ENCODE data around the gene COG5.

The COG5 gene

DNA sequence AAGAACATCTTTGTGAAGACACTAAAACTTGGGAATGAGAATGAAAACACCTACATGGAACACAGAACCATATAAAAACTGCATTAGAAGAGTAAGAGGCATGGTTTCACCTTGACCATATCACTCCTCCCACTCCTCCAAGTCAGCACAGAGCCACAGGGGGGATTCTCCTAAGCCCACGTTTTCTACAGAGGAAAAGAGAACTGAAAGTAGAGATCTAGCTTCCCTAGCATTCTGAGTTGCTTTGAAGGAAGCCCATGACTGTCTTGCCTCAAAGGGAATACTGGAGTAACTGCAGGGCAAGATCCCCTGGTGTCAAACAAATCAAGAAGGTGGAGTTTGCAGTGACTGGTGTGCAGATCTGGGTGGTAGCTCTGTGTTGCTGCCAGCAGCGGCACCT is 351.0 kb downstream of the COG5 start:
- DNase-seq: no peak

- DNase-seq: no peak
Observed at GRCh38 chr7:107210400-107210799, 353.3 kb downstream of the COG5 start.

GRCh38 chr7:107209565-107209964 is 354.2 kb downstream of the COG5 start:
- DNase-seq: no peak

- no peak for DNase-seq
Observed at GRCh38 chr7:107208563-107208962, 355.2 kb downstream of the COG5 start.

GRCh38 chr7:107208024-107208521 is 355.6 kb downstream of the COG5 start:
- no peak for DNase-seq

- DNase-seq: no peak
Observed at GRCh38 chr7:107207459-107207858, 356.3 kb downstream of the COG5 start.

DNA sequence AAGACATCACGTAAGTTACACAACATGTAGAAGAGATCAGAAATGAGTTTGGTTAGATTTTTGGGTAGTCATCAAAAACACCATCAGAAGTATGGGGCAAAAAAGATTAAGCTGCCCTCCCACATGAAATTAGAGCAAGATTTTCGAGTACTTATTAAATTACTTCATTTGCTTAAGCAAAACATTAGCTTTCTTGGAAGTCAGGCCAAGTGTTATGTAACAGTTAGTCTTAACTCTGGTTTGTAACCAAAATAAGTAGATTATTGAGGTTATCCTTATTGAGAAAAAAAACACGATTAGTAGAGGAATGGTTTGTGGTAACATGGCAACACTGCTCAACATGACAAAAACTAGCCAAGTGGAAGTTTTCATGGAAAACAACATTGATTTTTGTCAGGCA is 357.0 kb downstream of the COG5 start:
- DNase-seq: no peak

DNA sequence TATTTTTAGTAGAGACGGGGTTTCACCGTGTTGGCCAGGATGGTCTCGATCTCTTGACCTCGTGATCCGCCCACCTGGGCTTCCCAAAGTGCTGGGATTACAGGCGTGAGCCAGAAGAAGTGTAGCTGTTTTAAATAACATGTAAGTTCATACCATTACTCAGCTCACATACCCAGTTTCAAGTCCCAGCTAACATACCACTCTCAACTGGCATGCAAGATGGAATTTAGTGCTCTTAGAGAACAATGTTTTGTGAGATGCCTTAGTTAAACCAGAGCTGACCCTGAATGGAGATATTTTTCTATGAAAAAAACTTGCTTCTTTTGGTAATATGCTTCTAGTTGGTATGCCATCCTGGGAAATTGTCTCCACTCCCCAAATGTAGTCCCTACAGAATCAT is 357.6 kb downstream of the COG5 start:
- DNase-seq: no peak

- no peak for DNase-seq
Observed at GRCh38 chr7:107203607-107204006, 360.1 kb downstream of the COG5 start.

DNA sequence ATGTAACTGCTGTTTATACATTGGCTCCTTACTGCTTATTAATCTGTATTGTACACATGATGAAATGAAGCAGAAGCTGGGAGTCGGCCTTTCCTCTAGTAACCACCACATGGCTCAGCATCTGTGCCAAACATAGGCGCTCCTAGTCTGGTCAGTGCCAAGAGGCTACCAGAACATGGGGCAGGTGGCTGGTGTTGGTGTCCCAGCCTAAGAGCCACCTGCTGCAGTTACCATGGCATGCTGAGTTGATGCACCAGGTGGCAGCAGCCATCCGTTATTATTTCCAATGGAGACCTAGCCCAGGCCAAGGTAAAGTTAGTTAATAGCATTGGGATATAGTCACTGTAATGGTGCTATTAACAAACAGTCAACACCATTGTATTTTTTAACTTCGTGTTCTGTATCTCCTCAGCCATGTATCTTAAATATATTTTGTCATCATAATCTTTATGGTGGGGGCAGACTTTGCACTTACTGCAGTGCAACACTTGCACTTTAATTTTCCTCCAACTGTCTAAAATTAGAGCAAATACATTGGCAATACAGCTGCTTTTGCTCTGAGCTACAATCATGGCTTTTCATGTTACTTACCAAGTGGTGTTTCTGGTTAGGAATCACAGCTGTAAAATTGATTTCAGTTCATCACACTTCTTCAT is 361.8 kb downstream of the COG5 start:
- no peak for DNase-seq

DNA sequence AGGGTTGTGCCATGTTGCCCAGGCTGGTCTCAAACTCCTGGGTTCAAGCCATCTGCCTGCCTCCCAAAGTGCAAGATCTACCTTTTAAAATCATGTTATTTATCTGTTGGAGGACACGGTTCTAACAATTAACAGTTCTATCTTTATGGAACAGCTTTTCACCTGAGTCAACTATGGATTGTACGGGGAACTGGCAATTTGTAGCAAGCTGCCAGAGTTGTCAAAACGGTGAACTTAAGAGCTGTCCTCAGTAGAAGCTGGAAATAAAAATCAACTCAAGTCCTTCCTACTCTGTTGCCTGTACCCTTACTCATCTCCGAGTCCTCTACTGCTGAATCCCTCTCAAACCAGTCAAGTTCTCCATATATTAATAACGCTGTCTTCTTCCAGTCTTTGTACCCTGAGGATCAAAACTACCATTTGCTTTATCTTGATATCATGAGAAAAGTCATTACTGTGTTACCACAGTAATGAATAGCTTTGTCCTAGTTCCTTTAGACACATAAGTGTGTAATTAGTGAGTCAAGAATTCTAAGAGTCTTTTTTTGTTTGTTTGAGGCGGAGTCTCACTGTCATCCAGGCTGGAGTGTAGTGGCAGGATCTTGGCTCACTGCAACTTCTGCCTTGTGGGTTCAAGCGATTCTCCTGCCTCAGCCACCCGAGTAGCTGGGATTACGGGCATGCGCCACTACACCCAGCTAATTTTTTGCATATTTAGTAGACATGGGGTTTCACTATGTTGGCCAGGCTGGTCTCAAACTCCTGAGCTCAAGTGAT is 366.7 kb downstream of the COG5 start:
- DNase-seq: no peak

DNA sequence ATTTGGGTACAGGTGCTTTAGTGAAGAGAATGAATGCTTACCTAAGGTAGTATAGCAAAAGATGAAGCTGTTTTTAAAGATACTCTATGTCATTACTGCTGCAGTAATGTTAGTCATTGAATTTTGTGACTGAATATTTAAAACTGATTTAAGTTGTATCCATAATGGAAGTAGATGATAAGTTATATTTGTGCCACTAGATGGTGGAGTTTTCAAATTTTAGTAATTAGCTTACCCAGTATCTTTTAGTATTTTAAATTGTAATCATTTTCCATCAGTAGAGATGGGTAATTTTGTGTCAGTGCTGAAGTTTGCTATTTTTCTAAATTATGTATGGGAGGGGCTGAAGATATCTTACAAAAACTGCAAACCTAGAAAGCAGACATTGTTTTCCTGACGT is 369.7 kb downstream of the COG5 start:
- DNase-seq: no peak

- DNase-seq: no peak
Observed at GRCh38 chr7:107190090-107190489, 373.6 kb downstream of the COG5 start.

DNA sequence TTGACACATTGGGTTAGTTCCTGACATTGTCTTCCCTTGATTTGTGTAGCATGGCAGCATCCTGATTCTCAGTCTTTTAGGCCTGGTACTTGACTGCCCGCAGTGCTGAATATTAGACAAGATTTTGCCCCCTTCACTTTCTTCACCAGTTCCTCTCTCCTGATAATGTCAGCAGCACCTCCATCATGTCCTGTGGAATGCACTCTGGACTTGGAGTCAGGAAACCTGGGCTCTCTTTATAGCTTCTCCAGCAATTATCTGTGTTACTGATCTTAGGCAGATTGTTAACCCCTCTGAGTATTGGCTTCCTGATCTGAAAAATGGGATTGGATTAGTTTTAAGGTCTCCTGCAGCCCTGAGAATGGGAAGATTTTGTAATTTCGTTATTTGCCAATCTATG is 375.9 kb downstream of the COG5 start:
- DNase-seq: no peak

DNA sequence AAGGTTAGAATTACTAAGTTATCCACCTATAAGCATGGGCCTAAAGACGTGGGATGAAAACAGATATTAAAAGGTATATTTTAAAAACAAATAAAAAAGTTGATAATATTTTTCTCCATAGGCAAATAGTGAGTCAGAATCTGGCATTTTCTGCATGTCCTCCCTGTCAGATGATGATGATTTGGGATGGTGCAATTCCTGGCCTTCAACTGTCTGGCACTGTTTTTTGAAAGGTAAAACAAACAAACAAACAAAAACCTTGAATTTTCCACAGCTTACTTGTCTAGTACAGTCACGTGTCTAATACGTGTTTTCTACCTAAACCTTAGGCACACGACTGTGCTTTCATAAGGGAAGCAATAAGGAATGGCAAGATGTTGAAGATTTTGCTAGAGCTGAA is 377.5 kb downstream of the COG5 start:
- no peak for DNase-seq

GRCh38 chr7:107185716-107186115 is 378.0 kb downstream of the COG5 start:
- DNase-seq: no peak

- DNase-seq: no peak
Observed at GRCh38 chr7:107181172-107181571, 382.5 kb downstream of the COG5 start.

DNA sequence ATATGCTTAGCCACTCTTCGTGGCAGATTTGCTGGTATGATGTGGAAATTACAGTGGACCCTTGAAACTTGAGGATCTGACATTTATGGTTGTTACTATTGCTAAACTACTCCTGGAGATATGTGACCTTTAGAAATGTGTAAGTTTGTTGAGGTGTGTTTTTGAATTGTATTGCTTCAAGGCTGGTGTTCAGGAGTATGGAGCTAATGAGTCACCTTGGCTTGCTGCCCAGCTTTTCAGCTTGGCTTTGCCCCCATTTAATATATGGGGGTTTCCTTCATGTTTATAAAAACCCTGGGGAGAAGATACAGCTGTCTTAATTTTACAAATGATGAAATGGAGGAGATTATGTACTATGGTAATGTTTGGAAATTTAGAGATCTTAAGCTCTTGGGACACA is 383.3 kb downstream of the COG5 start:
- DNase-seq: peak in 1 of 2 donors; percentile 68

DNA sequence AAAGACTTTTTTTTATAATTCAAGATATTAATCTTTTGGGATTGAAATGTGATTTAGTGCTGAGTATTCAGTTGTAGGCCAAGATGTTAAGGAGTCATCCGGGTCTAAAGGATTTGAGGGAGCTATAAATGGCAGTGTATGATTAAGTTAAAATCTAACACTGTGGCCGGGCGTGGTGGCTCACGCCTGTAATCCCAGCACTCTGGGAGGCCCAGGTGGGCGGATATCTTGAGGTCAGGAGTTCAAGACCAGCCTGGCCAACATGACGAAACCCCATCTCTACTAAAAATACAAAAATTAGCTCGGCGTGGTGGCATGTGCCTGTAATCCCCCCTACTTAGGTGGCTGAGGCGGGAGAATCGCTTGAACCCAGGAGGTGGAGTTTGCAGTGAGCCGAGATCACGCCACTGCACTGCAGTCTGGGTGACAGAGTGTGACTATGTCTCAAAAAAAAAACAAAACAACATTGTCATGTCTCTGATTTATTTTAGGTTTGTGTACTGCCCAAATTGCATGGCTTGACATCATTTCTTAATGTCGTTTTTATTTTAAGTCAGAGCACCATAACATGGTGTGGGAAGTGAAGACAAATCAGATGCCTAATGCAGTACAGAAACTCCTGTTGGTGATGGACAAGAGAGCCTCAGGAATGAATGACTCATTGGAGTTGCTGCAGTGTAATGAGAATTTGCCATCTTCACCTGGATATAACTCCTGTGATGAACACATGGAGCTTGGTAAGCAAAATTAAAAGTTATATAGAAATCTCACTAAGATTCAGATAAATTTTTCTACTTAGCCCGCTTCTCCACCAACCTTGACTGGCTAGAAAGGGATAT is 384.2 kb downstream of the COG5 start:
- no peak for DNase-seq

- DNase-seq: no peak
Observed at GRCh38 chr7:107173691-107174406, 389.9 kb downstream of the COG5 start.

GRCh38 chr7:107173191-107173590 is 390.5 kb downstream of the COG5 start:
- DNase-seq: no peak

- DNase-seq: no peak
Observed at GRCh38 chr7:107172276-107173032, 391.3 kb downstream of the COG5 start.

Data from bone marrow (tissue), 2 donors.